Testis (tissue), 3 donors: ENCODE measurements around the gene DDX56. TPM values are rescaled to one million over a fixed set of nuclear protein-coding genes. Genes with fewer than 3 reads are reported as not detected.

Source experiments
- DNase-seq: peaks from one replicate; pipeline ENCODE4 v3.0.0-alpha.2; 2019
- H3K27ac ChIP-seq, 2 donors: fragments of 200-600 bp; sonication (generic); one replicate each; pipeline ENCODE4 v1.5.1; 2019
- H3K27me3 ChIP-seq: fragments of 200-600 bp; sonication (generic); one replicate; pipeline ENCODE4 v1.5.1; 2019
- H3K36me3 ChIP-seq: fragments of 200-600 bp; sonication (generic); one replicate; pipeline ENCODE4 v1.5.1; 2017; ENCODE audit warnings: low read depth; ENCODE audit errors: missing control alignments
- H3K4me1 ChIP-seq: fragments of 200-600 bp; sonication (generic); one replicate; pipeline ENCODE4 v1.5.1; 2019
- H3K4me3 ChIP-seq, 2 donors: fragments of 200-600 bp; sonication (generic); one replicate each; pipeline ENCODE4 v1.5.1; 2017 to 2019
- H3K9me3 ChIP-seq: fragments of 200-600 bp; sonication (generic); one replicate; pipeline ENCODE4 v1.5.1; 2017
- CTCF ChIP-seq, 3 experiments: fragments of 450-650 bp in 2 of 3; fragments of 200-600 bp in 1 of 3; sonication (generic) in 1 of 3; IDR thresholded peaks; one replicate each; pipeline ENCODE4 v1.5.1; 2016 to 2019; ENCODE audit warnings: antibody characterized with exemption in 3 of 3, mild to moderate bottlenecking in 2 of 3, moderate library complexity in 1 of 3
- POLR2A ChIP-seq: fragments of 450-650 bp; IDR thresholded peaks from one replicate; pipeline ENCODE4 v1.6.1; 2017; ENCODE audit warnings: antibody characterized with exemption, mild to moderate bottlenecking, moderate library complexity
- WGBS, 2 donors: methylation state at CpG; one replicate each; pipeline ENCODE4 v1.1.5; 2018; 5-methylcytosine and 5-hydroxymethylcytosine counted together
- intact Hi-C: fragments of 100-400 bp; cut with DNase I; formaldehyde crosslinking; loops from one replicate; pipeline ENCODE4 v1.15.1; 2023; ENCODE audit warnings: low total_unique reads
- polyA plus RNA-seq: library from polyadenylated mRNA; stranded (reverse); fragments of 350-450 nt; fragmentation: Illumina TruSeq; extraction: RNeasy Lipid Tissue Mini Kit (QIAGEN cat#74804); gene quantifications from one replicate; pipeline ENCODE4 v1.2.3, GENCODE V29; 2014; ENCODE audit warnings: low read depth, low replicate concordance; ENCODE audit not compliant: insufficient read depth
- total RNA-seq, 2 donors: library from RNA; depleted of rRNA; stranded (reverse); fragments of >200 nt; gene quantifications; one replicate each; pipeline ENCODE4 v1.2.3, GENCODE V29; 2016

Gene DDX56
- total and polyA plus RNA-seq, 3 donors from 2014 or later, result 58.8 to 72.8 (median 68.8) TPM

- no peaks in the 10 kb centered on the region for H3K36me3 ChIP-seq
- intact Hi-C loops, result no loop called here
Observed at GRCh38 chr7:44574287-44574872, 672 bp upstream of the DDX56 start.

GRCh38 chr7:44572771-44573170 lies 937 bp downstream of the DDX56 start:
- WGBS, 2 donors, result 60 to 66% methylated on average over 5 of the region's 5 CpGs
- Histone ChIP-seq H3K36me3 (no peaks in the 10 kb centered on the region), H3K27me3 (no peaks in the 10 kb centered on the region), H3K4me1 (peaks cover 17% of the 10 kb centered on the region), H3K9me3 (no peaks in the 10 kb centered on the region), H3K27ac (peak overlapping the region in 1 of 2 donors; percentile 84), H3K4me3 (peak overlapping the region; percentile 75 to 88)
- TF ChIP-seq POLR2A (no peak), CTCF (IDR thresholded peaks at IDR 0.05) (no peak)
- intact Hi-C loops, result no loop called here
- no peak for DNase-seq

More at GRCh38 chr7:44574287-44574872, 672 bp upstream of the DDX56 start:
- TF ChIP-seq CTCF (IDR thresholded peaks at IDR 0.05), result no peak
- TF ChIP-seq POLR2A, result no peak
- Histone ChIP-seq H3K9me3 (no peaks in the 10 kb centered on the region), H3K4me3 (peak overlapping the region; percentile 75 to 88), H3K27me3 (no peaks in the 10 kb centered on the region), H3K27ac (peak overlapping the region; percentile 63 to 84), H3K4me1 (peaks cover 17% of the 10 kb centered on the region)
- WGBS, 2 donors, result 14 to 18% methylated on average over 18 of the region's 18 CpGs
- DNase-seq, result no peak

- TF ChIP-seq POLR2A (no peak), CTCF (IDR thresholded peaks at IDR 0.05) (no peak)
- Histone ChIP-seq H3K4me3 (no peak overlapping the region), H3K4me1 (peaks cover 16% of the 10 kb centered on the region), H3K27ac (no peak overlapping the region), H3K27me3 (no peaks in the 10 kb centered on the region), H3K9me3 (no peaks in the 10 kb centered on the region), H3K36me3 (no peaks in the 10 kb centered on the region)
- intact Hi-C loops, result no loop called here
- 91 to 96% methylated on average over 4 to 9 of the region's 9 CpGs for WGBS, 2 donors
- DNase-seq, result no peak
Observed at GRCh38 chr7:44569959-44570358, 3.7 kb downstream of the DDX56 start.

GRCh38 chr7:44568771-44569560 lies 4.7 kb downstream of the DDX56 start:
- no peak overlapping the region for H3K27ac ChIP-seq
- peaks cover 9% of the 10 kb centered on the region for H3K4me1 ChIP-seq
- H3K27me3 ChIP-seq, result no peaks in the 10 kb centered on the region
- no peak for DNase-seq
- H3K4me3 ChIP-seq, result no peak overlapping the region
- no peaks in the 10 kb centered on the region for H3K9me3 ChIP-seq
- intact Hi-C loops, result no loop called here
- TF ChIP-seq POLR2A (no peak), CTCF (IDR thresholded peaks at IDR 0.05) (no peak)
- H3K36me3 ChIP-seq, result no peaks in the 10 kb centered on the region
- 88 to 89% methylated on average over 11 to 17 of the region's 17 CpGs for WGBS, 2 donors
